ENCODE measurements around the gene MTHFD1L. TPM values are rescaled to one million over a fixed set of nuclear protein-coding genes. Genes with fewer than 3 reads are reported as not detected.
A peak's percentile ranks its signal among the peaks of the same experiment; 100 is the strongest.
"Not testable (repeated sequence)": the region's sequence is repeated elsewhere in the genome, so short reads cannot be mapped to it uniquely, and the experiment has no call there.

MTHFD1L gene
- total and polyA plus RNA-seq, 8 donors: 1.8 to 16.3 (median 8.8) TPM

DNA sequence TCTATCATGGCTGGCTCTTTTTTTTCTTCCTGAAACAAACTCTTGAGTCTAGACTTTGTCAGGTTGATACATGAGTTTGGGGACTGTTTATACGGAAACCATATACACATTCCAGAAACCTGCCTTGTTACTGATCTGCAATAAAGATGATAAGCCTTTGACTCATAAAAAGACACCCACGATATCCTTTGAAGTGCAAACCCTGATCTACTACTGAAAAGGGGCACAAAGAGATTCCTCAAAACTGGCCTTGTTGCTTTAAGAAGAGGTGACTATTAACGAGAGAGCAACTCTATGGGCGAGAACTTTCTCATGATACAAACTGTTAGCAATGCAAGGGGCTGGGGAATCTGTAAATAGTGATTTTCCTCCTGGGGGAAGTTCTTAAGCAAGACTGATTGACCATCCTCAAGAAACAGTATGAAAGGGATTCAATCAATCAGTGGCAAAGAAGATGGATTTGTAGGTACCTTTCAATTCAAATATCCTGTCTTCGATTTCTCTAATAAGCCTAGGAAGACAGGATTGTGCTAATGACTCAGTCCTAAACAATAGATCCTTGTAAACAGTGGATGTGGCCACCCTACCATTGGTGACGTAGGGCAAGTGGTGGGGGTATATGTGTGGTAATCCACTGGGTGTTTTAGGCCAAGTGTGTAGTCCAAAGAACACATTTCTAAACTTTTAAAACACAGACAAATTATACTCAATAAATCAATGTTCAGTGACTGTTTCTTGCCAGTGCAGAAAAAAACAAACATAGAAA, 260.3 kb downstream of the MTHFD1L start:
- H3K27me3 ChIP-seq; H3K4me1 ChIP-seq; H3K4me3 ChIP-seq; H3K27ac ChIP-seq; H3K9me3 ChIP-seq; DNase-seq; H3K36me3 ChIP-seq; intact Hi-C loops (cut with DNase I; ENCODE audit: low total_unique reads): not testable (repeated sequence)
- peak in 1 of 3 donors; percentile 7 for TF ChIP-seq POLR2AphosphoS5 (IDR thresholded peaks at IDR 0.05)
- 36 to 50% (median 44%) methylated on average over 6 of the region's 6 CpGs for WGBS, 5 donors

DNA sequence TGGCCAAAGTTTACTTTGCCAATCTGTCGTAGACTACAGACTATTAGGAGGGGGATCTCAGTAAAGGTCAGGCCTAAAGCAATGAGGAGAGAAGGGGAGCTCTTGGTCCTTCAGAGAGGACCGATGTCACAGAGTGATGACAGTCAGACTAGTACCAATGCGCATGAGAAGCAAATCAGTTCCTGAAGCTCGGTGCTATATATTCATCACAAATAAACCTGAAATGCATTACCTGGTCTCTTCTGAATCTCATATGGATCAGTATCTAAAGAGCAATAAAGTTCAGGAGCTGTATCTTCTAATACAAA, 260.9 kb downstream of the MTHFD1L start:
- 68 to 77% (median 75%) methylated on average over 4 of the region's 4 CpGs for WGBS, 5 donors
- intact Hi-C loops (cut with DNase I; ENCODE audit: low total_unique reads): not testable (repeated sequence)

GRCh38 chr6:151127133-151127798, 261.8 kb downstream of the MTHFD1L start:
- H3K4me1 ChIP-seq; H3K9me3 ChIP-seq; H3K27me3 ChIP-seq; H3K27ac ChIP-seq; DNase-seq; H3K36me3 ChIP-seq; intact Hi-C loops (cut with DNase I; ENCODE audit: low total_unique reads); H3K4me3 ChIP-seq: not testable (repeated sequence)
- 95 to 99% (median 97%) methylated on average over 5 of the region's 5 CpGs for WGBS, 5 donors

More for the DNA sequence above, 260.9 kb downstream of the MTHFD1L start:
- DNase-seq, H3K4me3 ChIP-seq, H3K36me3 ChIP-seq, H3K27me3 ChIP-seq, H3K9me3 ChIP-seq, H3K27ac ChIP-seq, H3K4me1 ChIP-seq: not testable (repeated sequence)

GRCh38 chr6:151128763-151129370, 263.4 kb downstream of the MTHFD1L start:
- peaks cover 0 to 3% (median 0%) of the 10 kb centered on the region in 4 donors for H3K9me3 ChIP-seq
- intact Hi-C loops (cut with DNase I; ENCODE audit: low total_unique reads): no loop called here
- no peak for TF ChIP-seq POLR2A (IDR thresholded peaks at IDR 0.05)
- TF ChIP-seq POLR2AphosphoS5 (IDR thresholded peaks at IDR 0.05): no peak
- TF ChIP-seq, protein P1, sequence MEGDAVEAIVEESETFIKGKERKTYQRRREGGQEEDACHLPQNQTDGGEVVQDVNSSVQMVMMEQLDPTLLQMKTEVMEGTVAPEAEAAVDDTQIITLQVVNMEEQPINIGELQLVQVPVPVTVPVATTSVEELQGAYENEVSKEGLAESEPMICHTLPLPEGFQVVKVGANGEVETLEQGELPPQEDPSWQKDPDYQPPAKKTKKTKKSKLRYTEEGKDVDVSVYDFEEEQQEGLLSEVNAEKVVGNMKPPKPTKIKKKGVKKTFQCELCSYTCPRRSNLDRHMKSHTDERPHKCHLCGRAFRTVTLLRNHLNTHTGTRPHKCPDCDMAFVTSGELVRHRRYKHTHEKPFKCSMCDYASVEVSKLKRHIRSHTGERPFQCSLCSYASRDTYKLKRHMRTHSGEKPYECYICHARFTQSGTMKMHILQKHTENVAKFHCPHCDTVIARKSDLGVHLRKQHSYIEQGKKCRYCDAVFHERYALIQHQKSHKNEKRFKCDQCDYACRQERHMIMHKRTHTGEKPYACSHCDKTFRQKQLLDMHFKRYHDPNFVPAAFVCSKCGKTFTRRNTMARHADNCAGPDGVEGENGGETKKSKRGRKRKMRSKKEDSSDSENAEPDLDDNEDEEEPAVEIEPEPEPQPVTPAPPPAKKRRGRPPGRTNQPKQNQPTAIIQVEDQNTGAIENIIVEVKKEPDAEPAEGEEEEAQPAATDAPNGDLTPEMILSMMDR (IDR thresholded peaks at IDR 0.05): no peak
- no peak for TF ChIP-seq EP300 (IDR thresholded peaks at IDR 0.05)

GRCh38 chr6:151130329-151130728, 264.8 kb downstream of the MTHFD1L start:
- no peak overlapping the region for H3K4me3 ChIP-seq
- intact Hi-C loops (cut with DNase I; ENCODE audit: low total_unique reads): no loop called here
- H3K27me3 ChIP-seq: no peaks in the 10 kb centered on the region
- H3K4me1 ChIP-seq: peaks cover 0 to 3% (median 0%) of the 10 kb centered on the region in 4 donors
- TF ChIP-seq POLR2AphosphoS5 (IDR thresholded peaks at IDR 0.05) (no peak), EP300 (IDR thresholded peaks at IDR 0.05) (no peak), POLR2A (IDR thresholded peaks at IDR 0.05) (no peak)
- TF ChIP-seq, protein P1 (IDR thresholded peaks at IDR 0.05): no peak
- peaks cover 0 to 3% (median 0%) of the 10 kb centered on the region in 4 donors for H3K9me3 ChIP-seq
- no peaks in the 10 kb centered on the region for H3K36me3 ChIP-seq
- no peak overlapping the region for H3K27ac ChIP-seq
- no peak for DNase-seq
- 78 to 89% (median 82%) methylated on average over 6 of the region's 6 CpGs for WGBS, 5 donors

More at GRCh38 chr6:151128763-151129370, 263.4 kb downstream of the MTHFD1L start:
- H3K4me1 ChIP-seq: peaks cover 0 to 7% (median 0%) of the 10 kb centered on the region in 4 donors
- H3K36me3 ChIP-seq: no peaks in the 10 kb centered on the region
- no peaks in the 10 kb centered on the region for H3K27me3 ChIP-seq
- H3K27ac ChIP-seq: no peak overlapping the region
- WGBS, 5 donors: 86 to 93% (median 87%) methylated on average over 5 of the region's 5 CpGs
- DNase-seq: no peak
- H3K4me3 ChIP-seq: no peak overlapping the region

Data from stomach (tissue), 9 donors.